Gastrocnemius medialis (tissue), 4 donors: ENCODE results near the gene ZNF492. TPM values are rescaled to one million over a fixed set of nuclear protein-coding genes. Genes with fewer than 3 reads are reported as not detected.

Experiments used
- ATAC-seq, 2 donors: fragments of 150-250 bp; one replicate each; pipeline ENCODE4 v1.9.1; 2016
- DNase-seq, 2 donors: peaks; one replicate each; pipeline ENCODE4 v3.0.0-alpha.2; 2019
- H3K27ac ChIP-seq, 4 donors: fragments of 200-600 bp; sonication (generic); 1 replicate in 1 of 4; 2 replicates in 3 of 4; pipeline ENCODE4 v1.5.1; 2016 to 2018; ENCODE audit warnings: mild to moderate bottlenecking in 2 of 4, moderate library complexity in 1 of 4
- H3K27me3 ChIP-seq, 3 donors: fragments of 200-600 bp; sonication (generic) in 2 of 3; 1 replicate in 1 of 3; 2 replicates in 2 of 3; pipeline versions ENCODE4 v1.5.1 to v1.6.0; 2016 to 2019; ENCODE audit warnings: mild to moderate bottlenecking in 1 of 3, moderate library complexity in 1 of 3
- H3K36me3 ChIP-seq, 2 donors: fragments of 200-600 bp; sonication (generic) in 1 of 2; one replicate each; pipeline ENCODE4 v1.5.1; 2017 to 2018
- H3K4me1 ChIP-seq, 2 donors: fragments of 200-600 bp; sonication (generic) in 1 of 2; one replicate each; pipeline ENCODE4 v1.5.1; 2016 to 2017; ENCODE audit warnings: mild to moderate bottlenecking in 2 of 2
- H3K4me3 ChIP-seq, 4 donors: fragments of 200-600 bp; sonication (generic) in 3 of 4; 1 replicate in 1 of 4; 2 replicates in 3 of 4; pipeline ENCODE4 v1.5.1; 2016 to 2019; ENCODE audit warnings: mild to moderate bottlenecking in 2 of 4
- H3K9me3 ChIP-seq, 3 donors: fragments of 200-600 bp; sonication (generic) in 2 of 3; 1 replicate in 1 of 3; 2 replicates in 2 of 3; pipeline ENCODE4 v1.5.1; 2016 to 2019
- CTCF ChIP-seq, 5 experiments: fragments of 450-650 bp in 3 of 5; fragments of 200-600 bp in 2 of 5; sonication (generic) in 2 of 5; IDR thresholded peaks in 4 of 5; conservative IDR thresholded peaks in 1 of 5; 1 replicate in 4 of 5; 2 replicates in 1 of 5; pipeline ENCODE4 v1.5.1; 2016 to 2019; ENCODE audit warnings: antibody characterized with exemption in 5 of 5, mild to moderate bottlenecking in 3 of 5, moderate library complexity in 3 of 5
- POLR2A ChIP-seq, 2 donors: fragments of 450-650 bp; IDR thresholded peaks; one replicate each; pipeline ENCODE4 v1.6.1; 2017; ENCODE audit warnings: antibody characterized with exemption in 2 of 2, mild to moderate bottlenecking in 2 of 2, moderate library complexity in 2 of 2
- in situ Hi-C, 4 donors: fragments of 200-750 bp; cut with MboI; loops; one replicate each; pipeline versions ENCODE4 v1.15.0 to v1.8.0; 2017; ENCODE audit warnings: low sequenced_read_pairs in 4 of 4
- intact Hi-C: fragments of 100-400 bp; cut with DNase I; formaldehyde crosslinking; loops from one replicate; pipeline ENCODE4 v1.15.1; 2023; ENCODE audit warnings: low total_unique reads
- total RNA-seq, 4 donors: library from RNA; depleted of rRNA; stranded (reverse); fragments of >200 nt; gene quantifications; one replicate each; pipeline versions ENCODE4 v1.1.0 to v1.2.3, GENCODE V29; 2016

Gene ZNF492
- total RNA-seq, 4 donors from 2014 or later = 0.36 TPM; not detected in 3

- in situ Hi-C loops (no loop called here), intact Hi-C loops (no loop called here)
- ATAC-seq = no peak
- no peaks in the 10 kb centered on the region for H3K9me3 ChIP-seq
- no peaks in the 10 kb centered on the region for H3K36me3 ChIP-seq
- H3K4me1 ChIP-seq = no peaks in the 10 kb centered on the region
- no peak for DNase-seq
- no peak for TF ChIP-seq POLR2A (IDR thresholded peaks at IDR 0.05)
- TF ChIP-seq CTCF (IDR thresholded peaks at IDR 0.05 in 4 of 5, conservative IDR thresholded peaks at IDR 0.05 in 1 of 5) = no peak
- H3K27ac ChIP-seq = no peak overlapping the region
- no peak overlapping the region for H3K4me3 ChIP-seq
- no peaks in the 10 kb centered on the region for H3K27me3 ChIP-seq
These were observed 28.6 kb upstream of the ZNF492 start for GRCh38 chr19:22605275-22606211.

- TF ChIP-seq CTCF (IDR thresholded peaks at IDR 0.05 in 4 of 5, conservative IDR thresholded peaks at IDR 0.05 in 1 of 5) (no peak), POLR2A (IDR thresholded peaks at IDR 0.05) (no peak)
- in situ Hi-C loops = no loop called here
- no peak for ATAC-seq
- Histone ChIP-seq H3K27me3 (no peaks in the 10 kb centered on the region), H3K27ac (no peak overlapping the region), H3K36me3 (no peaks in the 10 kb centered on the region), H3K9me3 (no peaks in the 10 kb centered on the region), H3K4me1 (no peaks in the 10 kb centered on the region), H3K4me3 (no peak overlapping the region)
- intact Hi-C loops = no loop called here
- no peak for DNase-seq
These were observed 27.9 kb upstream of the ZNF492 start for GRCh38 chr19:22606212-22606553.

- in situ Hi-C loops (no loop called here), intact Hi-C loops (no loop called here)
- H3K27ac ChIP-seq = no peak overlapping the region
- H3K4me3 ChIP-seq = no peak overlapping the region
- no peaks in the 10 kb centered on the region for H3K27me3 ChIP-seq
- no peaks in the 10 kb centered on the region for H3K9me3 ChIP-seq
- no peaks in the 10 kb centered on the region for H3K4me1 ChIP-seq
- TF ChIP-seq CTCF (IDR thresholded peaks at IDR 0.05 in 4 of 5, conservative IDR thresholded peaks at IDR 0.05 in 1 of 5) (no peak), POLR2A (IDR thresholded peaks at IDR 0.05) (no peak)
- ATAC-seq = no peak
- DNase-seq = no peak
- H3K36me3 ChIP-seq = no peaks in the 10 kb centered on the region
These were observed 27.0 kb upstream of the ZNF492 start for GRCh38 chr19:22606954-22607652.

- no peak overlapping the region for H3K27ac ChIP-seq
- no peaks in the 10 kb centered on the region for H3K4me1 ChIP-seq
- in situ Hi-C loops (no loop called here), intact Hi-C loops (no loop called here)
- no peaks in the 10 kb centered on the region for H3K36me3 ChIP-seq
- H3K9me3 ChIP-seq = no peaks in the 10 kb centered on the region
- no peak for DNase-seq
- no peak overlapping the region for H3K4me3 ChIP-seq
- H3K27me3 ChIP-seq = no peaks in the 10 kb centered on the region
- no peak for TF ChIP-seq POLR2A (IDR thresholded peaks at IDR 0.05)
- no peak for ATAC-seq
These were observed 26.3 kb upstream of the ZNF492 start for GRCh38 chr19:22607653-22608430.

- no peak for ATAC-seq
- no peak for TF ChIP-seq POLR2A (IDR thresholded peaks at IDR 0.05)
- H3K27me3 ChIP-seq = no peaks in the 10 kb centered on the region
- H3K4me3 ChIP-seq = no peak overlapping the region
- no peaks in the 10 kb centered on the region for H3K4me1 ChIP-seq
- intact Hi-C loops = no loop called here
- no peaks in the 10 kb centered on the region for H3K9me3 ChIP-seq
- no peaks in the 10 kb centered on the region for H3K36me3 ChIP-seq
- H3K27ac ChIP-seq = no peak overlapping the region
- in situ Hi-C loops = no loop called here
- DNase-seq = no peak
These were observed 25.7 kb upstream of the ZNF492 start for GRCh38 chr19:22608441-22608840.
